WTC11 (cell line): ENCODE results near the gene SLC34A1. TPM values are rescaled to one million over a fixed set of nuclear protein-coding genes. Genes with fewer than 3 reads are reported as not detected.

Experiments used
- CBFB ChIP-seq: sonication (generic); formaldehyde crosslinking; IDR thresholded peaks from 2 replicates; pipeline ENCODE4 v1.8.1; 2022; ENCODE audit warnings: mild to moderate bottlenecking, low read depth, missing genetic modification reagents
- EMX1 ChIP-seq: fragments of 250-450 bp; sonication (Bioruptor Pico); IDR thresholded peaks from 2 replicates; pipeline ENCODE4 v1.8.0; 2021; ENCODE audit warnings: mild to moderate bottlenecking
- FOXJ3 ChIP-seq: sonication (generic); formaldehyde crosslinking; IDR thresholded peaks from 2 replicates; pipeline ENCODE4 v1.9.0; 2021; ENCODE audit warnings: missing genetic modification reagents, mild to moderate bottlenecking, borderline replicate concordance
- IRF2 ChIP-seq: sonication (generic); formaldehyde crosslinking; IDR thresholded peaks from 2 replicates; pipeline ENCODE4 v1.8.0; 2022; ENCODE audit warnings: low read depth, missing genetic modification reagents, borderline replicate concordance
- JUN ChIP-seq: sonication (generic); formaldehyde crosslinking; IDR thresholded peaks from 2 replicates; pipeline ENCODE4 v1.8.0; 2023; ENCODE audit warnings: mild to moderate bottlenecking, missing genetic modification reagents
- MXD4 ChIP-seq: fragments of 250-450 bp; sonication (Bioruptor Pico); IDR thresholded peaks from 2 replicates; pipeline ENCODE4 v1.8.0; 2021; ENCODE audit warnings: mild to moderate bottlenecking, moderate library complexity, borderline replicate concordance
- NFYB ChIP-seq: sonication (generic); formaldehyde crosslinking; conservative IDR thresholded peaks from 2 replicates; pipeline ENCODE4 v1.8.0; 2022; ENCODE audit warnings: low read depth, missing genetic modification reagents
- NR1H2 ChIP-seq: sonication (generic); formaldehyde crosslinking; IDR thresholded peaks from 2 replicates; pipeline ENCODE4 v1.9.0; 2021; ENCODE audit warnings: mild to moderate bottlenecking, moderate library complexity, missing genetic modification reagents
- NR3C1 ChIP-seq: sonication (generic); formaldehyde crosslinking; conservative IDR thresholded peaks from 2 replicates; pipeline ENCODE4 v1.8.1; 2023; ENCODE audit warnings: low read depth, mild to moderate bottlenecking, missing genetic modification reagents
- PRRX2 ChIP-seq: fragments of 250-450 bp; sonication (Bioruptor Pico); IDR thresholded peaks from 2 replicates; pipeline ENCODE4 v1.8.0; 2021; ENCODE audit warnings: mild to moderate bottlenecking
- RELA ChIP-seq: sonication (generic); formaldehyde crosslinking; IDR thresholded peaks from 2 replicates; pipeline ENCODE4 v1.8.1; 2022; ENCODE audit warnings: missing genetic modification reagents, mild to moderate bottlenecking, borderline replicate concordance
- SMAD3 ChIP-seq: sonication (generic); formaldehyde crosslinking; IDR thresholded peaks from 2 replicates; pipeline ENCODE4 v1.8.0; 2022; ENCODE audit warnings: missing genetic modification reagents, mild to moderate bottlenecking, borderline replicate concordance
- SMAD4 ChIP-seq: sonication (generic); formaldehyde crosslinking; IDR thresholded peaks from 2 replicates; pipeline ENCODE4 v1.8.0; 2022; ENCODE audit warnings: mild to moderate bottlenecking, missing genetic modification reagents
- ZNF396 ChIP-seq: fragments of 250-450 bp; sonication (Bioruptor Pico); IDR thresholded peaks from 2 replicates; pipeline ENCODE4 v1.8.0; 2021; ENCODE audit warnings: mild to moderate bottlenecking, moderate library complexity, borderline replicate concordance
- ZNF416 ChIP-seq: fragments of 250-450 bp; sonication (Bioruptor Pico); IDR thresholded peaks from 2 replicates; pipeline ENCODE4 v1.9.0; 2021; ENCODE audit warnings: mild to moderate bottlenecking, inconsistent platforms
- total RNA-seq: library from RNA; stranded (reverse); gene quantifications from 3 replicates; pipeline ENCODE4 v1.2.3, GENCODE V29; 2021
- TF ChIP-seq, protein P1 (sequence below): sonication (generic); formaldehyde crosslinking; IDR thresholded peaks from 2 replicates; pipeline ENCODE4 v1.8.0; 2023; ENCODE audit warnings: missing genetic modification reagents
- TF ChIP-seq, protein P2 (sequence below): sonication (generic); formaldehyde crosslinking; IDR thresholded peaks from 2 replicates; pipeline ENCODE4 v1.8.1; 2022; ENCODE audit warnings: low read depth, mild to moderate bottlenecking, moderate library complexity, missing genetic modification reagents, borderline replicate concordance
- TF ChIP-seq, protein P3 (sequence below): fragments of 250-450 bp; sonication (Bioruptor Pico); conservative IDR thresholded peaks from 2 replicates; pipeline ENCODE4 v1.9.0; 2021; ENCODE audit warnings: mild to moderate bottlenecking
- TF ChIP-seq, protein P4 (sequence below): fragments of 250-450 bp; sonication (Bioruptor Pico); IDR thresholded peaks from 2 replicates; pipeline ENCODE4 v1.9.0; 2021; ENCODE audit warnings: mild to moderate bottlenecking, borderline replicate concordance
- TF ChIP-seq, protein P5 (sequence below): fragments of 250-450 bp; sonication (Bioruptor Pico); IDR thresholded peaks from 2 replicates; pipeline ENCODE4 v1.9.0; 2021; ENCODE audit warnings: mild to moderate bottlenecking
- TF ChIP-seq, protein P6 (sequence below): fragments of 250-450 bp; sonication (Bioruptor Pico); IDR thresholded peaks from 2 replicates; pipeline ENCODE4 v1.8.0; 2021; ENCODE audit warnings: mild to moderate bottlenecking
- TF ChIP-seq, protein P7 (sequence below): sonication (generic); formaldehyde crosslinking; IDR thresholded peaks from 2 replicates; pipeline ENCODE4 v1.8.1; 2023; ENCODE audit warnings: mild to moderate bottlenecking, missing genetic modification reagents
- TF ChIP-seq, protein P8 (sequence below): sonication (generic); formaldehyde crosslinking; IDR thresholded peaks from 2 replicates; pipeline ENCODE4 v1.8.1; 2023; ENCODE audit warnings: mild to moderate bottlenecking, missing genetic modification reagents, borderline replicate concordance

SLC34A1 gene
- total RNA-seq, 1 experiment from 2014 or later: not detected

DNA sequence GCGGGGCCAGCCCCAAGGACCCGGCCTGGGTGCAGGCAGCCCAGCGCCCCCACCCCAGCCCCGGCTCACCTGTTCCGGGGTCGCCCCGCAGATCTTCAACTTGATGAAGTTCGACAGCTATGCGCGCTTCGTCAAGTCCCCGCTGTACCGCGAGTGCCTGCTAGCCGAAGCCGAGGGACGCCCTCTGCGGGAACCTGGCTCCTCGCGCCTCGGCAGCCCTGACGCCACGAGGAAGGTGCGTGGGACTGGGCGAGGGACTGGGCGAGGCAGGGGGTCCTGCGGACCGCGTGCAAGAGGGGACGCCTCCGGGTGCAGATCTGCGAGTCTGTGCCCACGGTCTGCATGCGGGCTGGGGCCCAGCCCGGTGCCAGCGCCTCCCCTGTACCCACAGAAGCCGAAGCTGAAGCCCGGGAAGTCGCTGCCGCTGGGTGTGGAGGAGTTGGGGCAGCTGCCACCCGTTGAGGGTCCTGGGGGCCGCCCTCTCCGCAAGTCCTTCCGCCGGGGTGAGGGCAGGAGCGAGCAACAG, 16.8 kb upstream of the SLC34A1 start (continued):
- TF ChIP-seq ZNF396 (CRISPR knock-in tag): no peak
- TF ChIP-seq, protein P1, sequence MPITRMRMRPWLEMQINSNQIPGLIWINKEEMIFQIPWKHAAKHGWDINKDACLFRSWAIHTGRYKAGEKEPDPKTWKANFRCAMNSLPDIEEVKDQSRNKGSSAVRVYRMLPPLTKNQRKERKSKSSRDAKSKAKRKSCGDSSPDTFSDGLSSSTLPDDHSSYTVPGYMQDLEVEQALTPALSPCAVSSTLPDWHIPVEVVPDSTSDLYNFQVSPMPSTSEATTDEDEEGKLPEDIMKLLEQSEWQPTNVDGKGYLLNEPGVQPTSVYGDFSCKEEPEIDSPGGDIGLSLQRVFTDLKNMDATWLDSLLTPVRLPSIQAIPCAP (CRISPR knock-in tag): peak; percentile 95
- no peak for TF ChIP-seq EMX1 (CRISPR knock-in tag)
- peak; percentile 94; the same call in 1 of the 2 replicates for TF ChIP-seq JUN (CRISPR knock-in tag)
- TF ChIP-seq, protein P2, sequence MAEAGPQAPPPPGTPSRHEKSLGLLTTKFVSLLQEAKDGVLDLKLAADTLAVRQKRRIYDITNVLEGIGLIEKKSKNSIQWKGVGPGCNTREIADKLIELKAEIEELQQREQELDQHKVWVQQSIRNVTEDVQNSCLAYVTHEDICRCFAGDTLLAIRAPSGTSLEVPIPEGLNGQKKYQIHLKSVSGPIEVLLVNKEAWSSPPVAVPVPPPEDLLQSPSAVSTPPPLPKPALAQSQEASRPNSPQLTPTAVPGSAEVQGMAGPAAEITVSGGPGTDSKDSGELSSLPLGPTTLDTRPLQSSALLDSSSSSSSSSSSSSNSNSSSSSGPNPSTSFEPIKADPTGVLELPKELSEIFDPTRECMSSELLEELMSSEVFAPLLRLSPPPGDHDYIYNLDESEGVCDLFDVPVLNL (CRISPR knock-in tag): peak; percentile 76
- TF ChIP-seq ZNF416 (CRISPR knock-in tag): no peak
- TF ChIP-seq IRF2 (CRISPR knock-in tag): no peak
- TF ChIP-seq SMAD4: no peak
- no peak for TF ChIP-seq PRRX2 (CRISPR knock-in tag)
- TF ChIP-seq NFYB (CRISPR knock-in tag): peak; percentile 45; the same call in 1 of the 2 replicates
- TF ChIP-seq MXD4 (CRISPR knock-in tag): no peak
- TF ChIP-seq, protein P3, sequence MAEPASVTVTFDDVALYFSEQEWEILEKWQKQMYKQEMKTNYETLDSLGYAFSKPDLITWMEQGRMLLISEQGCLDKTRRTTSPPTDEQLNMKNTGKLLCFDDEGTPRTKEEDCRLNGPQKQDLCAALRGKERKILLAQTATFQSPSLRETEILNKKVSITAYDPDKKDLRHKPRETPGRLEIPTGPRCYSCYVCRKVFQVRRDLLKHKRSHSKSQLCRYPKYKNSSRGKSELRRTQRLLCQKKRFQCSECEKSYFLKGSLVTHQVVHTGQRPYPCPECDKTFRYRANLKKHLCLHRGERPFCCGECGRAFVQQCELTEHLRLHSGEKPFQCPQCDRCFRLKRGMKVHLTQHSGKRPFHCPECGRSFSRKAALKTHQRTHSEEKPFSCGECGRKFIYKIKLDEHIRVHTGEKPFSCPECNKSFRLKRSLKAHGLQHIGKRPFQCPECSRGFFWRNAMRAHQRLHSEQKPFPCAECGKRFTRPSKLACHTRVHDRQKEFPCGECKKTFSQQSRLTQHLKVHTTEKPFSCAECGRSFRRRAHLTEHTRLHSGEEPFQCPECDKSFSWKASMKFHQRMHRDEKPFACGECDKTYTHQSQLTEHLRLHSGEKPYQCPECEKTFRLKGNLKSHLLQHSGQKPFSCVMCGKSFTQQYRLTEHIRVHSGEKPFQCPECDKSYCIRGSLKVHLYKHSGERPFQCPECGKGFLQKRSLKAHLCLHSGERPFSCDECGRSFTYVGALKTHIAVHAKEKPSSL (CRISPR knock-in tag): no peak
- TF ChIP-seq, protein P4, sequence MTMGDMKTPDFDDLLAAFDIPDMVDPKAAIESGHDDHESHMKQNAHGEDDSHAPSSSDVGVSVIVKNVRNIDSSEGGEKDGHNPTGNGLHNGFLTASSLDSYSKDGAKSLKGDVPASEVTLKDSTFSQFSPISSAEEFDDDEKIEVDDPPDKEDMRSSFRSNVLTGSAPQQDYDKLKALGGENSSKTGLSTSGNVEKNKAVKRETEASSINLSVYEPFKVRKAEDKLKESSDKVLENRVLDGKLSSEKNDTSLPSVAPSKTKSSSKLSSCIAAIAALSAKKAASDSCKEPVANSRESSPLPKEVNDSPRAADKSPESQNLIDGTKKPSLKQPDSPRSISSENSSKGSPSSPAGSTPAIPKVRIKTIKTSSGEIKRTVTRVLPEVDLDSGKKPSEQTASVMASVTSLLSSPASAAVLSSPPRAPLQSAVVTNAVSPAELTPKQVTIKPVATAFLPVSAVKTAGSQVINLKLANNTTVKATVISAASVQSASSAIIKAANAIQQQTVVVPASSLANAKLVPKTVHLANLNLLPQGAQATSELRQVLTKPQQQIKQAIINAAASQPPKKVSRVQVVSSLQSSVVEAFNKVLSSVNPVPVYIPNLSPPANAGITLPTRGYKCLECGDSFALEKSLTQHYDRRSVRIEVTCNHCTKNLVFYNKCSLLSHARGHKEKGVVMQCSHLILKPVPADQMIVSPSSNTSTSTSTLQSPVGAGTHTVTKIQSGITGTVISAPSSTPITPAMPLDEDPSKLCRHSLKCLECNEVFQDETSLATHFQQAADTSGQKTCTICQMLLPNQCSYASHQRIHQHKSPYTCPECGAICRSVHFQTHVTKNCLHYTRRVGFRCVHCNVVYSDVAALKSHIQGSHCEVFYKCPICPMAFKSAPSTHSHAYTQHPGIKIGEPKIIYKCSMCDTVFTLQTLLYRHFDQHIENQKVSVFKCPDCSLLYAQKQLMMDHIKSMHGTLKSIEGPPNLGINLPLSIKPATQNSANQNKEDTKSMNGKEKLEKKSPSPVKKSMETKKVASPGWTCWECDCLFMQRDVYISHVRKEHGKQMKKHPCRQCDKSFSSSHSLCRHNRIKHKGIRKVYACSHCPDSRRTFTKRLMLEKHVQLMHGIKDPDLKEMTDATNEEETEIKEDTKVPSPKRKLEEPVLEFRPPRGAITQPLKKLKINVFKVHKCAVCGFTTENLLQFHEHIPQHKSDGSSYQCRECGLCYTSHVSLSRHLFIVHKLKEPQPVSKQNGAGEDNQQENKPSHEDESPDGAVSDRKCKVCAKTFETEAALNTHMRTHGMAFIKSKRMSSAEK (CRISPR knock-in tag): no peak
- TF ChIP-seq FOXJ3 (CRISPR knock-in tag): no peak
- TF ChIP-seq CBFB (CRISPR knock-in tag): no peak
- TF ChIP-seq, protein P5, sequence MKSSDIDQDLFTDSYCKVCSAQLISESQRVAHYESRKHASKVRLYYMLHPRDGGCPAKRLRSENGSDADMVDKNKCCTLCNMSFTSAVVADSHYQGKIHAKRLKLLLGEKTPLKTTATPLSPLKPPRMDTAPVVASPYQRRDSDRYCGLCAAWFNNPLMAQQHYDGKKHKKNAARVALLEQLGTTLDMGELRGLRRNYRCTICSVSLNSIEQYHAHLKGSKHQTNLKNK (CRISPR knock-in tag): no peak
- TF ChIP-seq, protein P6, sequence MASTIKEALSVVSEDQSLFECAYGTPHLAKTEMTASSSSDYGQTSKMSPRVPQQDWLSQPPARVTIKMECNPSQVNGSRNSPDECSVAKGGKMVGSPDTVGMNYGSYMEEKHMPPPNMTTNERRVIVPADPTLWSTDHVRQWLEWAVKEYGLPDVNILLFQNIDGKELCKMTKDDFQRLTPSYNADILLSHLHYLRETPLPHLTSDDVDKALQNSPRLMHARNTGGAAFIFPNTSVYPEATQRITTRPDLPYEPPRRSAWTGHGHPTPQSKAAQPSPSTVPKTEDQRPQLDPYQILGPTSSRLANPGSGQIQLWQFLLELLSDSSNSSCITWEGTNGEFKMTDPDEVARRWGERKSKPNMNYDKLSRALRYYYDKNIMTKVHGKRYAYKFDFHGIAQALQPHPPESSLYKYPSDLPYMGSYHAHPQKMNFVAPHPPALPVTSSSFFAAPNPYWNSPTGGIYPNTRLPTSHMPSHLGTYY (CRISPR knock-in tag): no peak
- TF ChIP-seq SMAD3: peak; percentile 90; the same call in 1 of the 2 replicates
- TF ChIP-seq, protein P7, sequence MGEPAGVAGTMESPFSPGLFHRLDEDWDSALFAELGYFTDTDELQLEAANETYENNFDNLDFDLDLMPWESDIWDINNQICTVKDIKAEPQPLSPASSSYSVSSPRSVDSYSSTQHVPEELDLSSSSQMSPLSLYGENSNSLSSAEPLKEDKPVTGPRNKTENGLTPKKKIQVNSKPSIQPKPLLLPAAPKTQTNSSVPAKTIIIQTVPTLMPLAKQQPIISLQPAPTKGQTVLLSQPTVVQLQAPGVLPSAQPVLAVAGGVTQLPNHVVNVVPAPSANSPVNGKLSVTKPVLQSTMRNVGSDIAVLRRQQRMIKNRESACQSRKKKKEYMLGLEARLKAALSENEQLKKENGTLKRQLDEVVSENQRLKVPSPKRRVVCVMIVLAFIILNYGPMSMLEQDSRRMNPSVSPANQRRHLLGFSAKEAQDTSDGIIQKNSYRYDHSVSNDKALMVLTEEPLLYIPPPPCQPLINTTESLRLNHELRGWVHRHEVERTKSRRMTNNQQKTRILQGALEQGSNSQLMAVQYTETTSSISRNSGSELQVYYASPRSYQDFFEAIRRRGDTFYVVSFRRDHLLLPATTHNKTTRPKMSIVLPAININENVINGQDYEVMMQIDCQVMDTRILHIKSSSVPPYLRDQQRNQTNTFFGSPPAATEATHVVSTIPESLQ (CRISPR knock-in tag): no peak
- peak; percentile 97 for TF ChIP-seq RELA (CRISPR knock-in tag)
- TF ChIP-seq NR3C1 (CRISPR knock-in tag): no peak
- TF ChIP-seq NR1H2: no peak
- TF ChIP-seq, protein P8, sequence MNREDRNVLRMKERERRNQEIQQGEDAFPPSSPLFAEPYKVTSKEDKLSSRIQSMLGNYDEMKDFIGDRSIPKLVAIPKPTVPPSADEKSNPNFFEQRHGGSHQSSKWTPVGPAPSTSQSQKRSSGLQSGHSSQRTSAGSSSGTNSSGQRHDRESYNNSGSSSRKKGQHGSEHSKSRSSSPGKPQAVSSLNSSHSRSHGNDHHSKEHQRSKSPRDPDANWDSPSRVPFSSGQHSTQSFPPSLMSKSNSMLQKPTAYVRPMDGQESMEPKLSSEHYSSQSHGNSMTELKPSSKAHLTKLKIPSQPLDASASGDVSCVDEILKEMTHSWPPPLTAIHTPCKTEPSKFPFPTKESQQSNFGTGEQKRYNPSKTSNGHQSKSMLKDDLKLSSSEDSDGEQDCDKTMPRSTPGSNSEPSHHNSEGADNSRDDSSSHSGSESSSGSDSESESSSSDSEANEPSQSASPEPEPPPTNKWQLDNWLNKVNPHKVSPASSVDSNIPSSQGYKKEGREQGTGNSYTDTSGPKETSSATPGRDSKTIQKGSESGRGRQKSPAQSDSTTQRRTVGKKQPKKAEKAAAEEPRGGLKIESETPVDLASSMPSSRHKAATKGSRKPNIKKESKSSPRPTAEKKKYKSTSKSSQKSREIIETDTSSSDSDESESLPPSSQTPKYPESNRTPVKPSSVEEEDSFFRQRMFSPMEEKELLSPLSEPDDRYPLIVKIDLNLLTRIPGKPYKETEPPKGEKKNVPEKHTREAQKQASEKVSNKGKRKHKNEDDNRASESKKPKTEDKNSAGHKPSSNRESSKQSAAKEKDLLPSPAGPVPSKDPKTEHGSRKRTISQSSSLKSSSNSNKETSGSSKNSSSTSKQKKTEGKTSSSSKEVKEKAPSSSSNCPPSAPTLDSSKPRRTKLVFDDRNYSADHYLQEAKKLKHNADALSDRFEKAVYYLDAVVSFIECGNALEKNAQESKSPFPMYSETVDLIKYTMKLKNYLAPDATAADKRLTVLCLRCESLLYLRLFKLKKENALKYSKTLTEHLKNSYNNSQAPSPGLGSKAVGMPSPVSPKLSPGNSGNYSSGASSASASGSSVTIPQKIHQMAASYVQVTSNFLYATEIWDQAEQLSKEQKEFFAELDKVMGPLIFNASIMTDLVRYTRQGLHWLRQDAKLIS (CRISPR knock-in tag): no peak
